ENCODE results near the gene NUDT8. TPM values are rescaled to one million over a fixed set of nuclear protein-coding genes. Genes with fewer than 3 reads are reported as not detected.

NUDT8 gene
- polyA plus RNA-seq, 1 donor (not counting 4 experiments of a cell fraction or from before 2014, with no cell fraction given): 1.1 TPM

DNA sequence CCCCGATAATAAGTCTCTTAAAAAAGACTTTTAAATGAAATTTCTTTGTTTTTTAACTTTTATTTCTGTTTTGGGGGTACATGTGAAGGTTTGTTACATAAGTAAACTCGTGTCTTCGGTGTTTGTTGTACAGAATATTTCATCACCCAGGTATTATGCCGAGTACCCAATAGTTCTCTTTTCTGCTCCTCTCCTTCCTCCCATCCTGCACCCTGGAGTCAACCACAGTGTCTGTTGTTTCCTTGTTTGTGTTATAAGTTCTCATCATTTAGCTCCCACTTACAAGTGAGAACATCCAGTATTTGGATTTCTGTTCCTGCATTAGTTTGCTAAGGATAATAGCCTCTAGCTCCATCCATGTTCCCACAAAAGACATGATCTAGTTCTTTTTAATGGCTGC, 47.7 kb downstream of the NUDT8 start:
- peaks cover 17 to 25% of the 10 kb centered on the region in 2 experiments for H3K36me3 ChIP-seq (ENCODE audit: control insufficient read depth in 2 of 2, extremely low read depth in 1 of 2, insufficient read depth in 2 of 2, low read length in 2 of 2)
- H3K9ac ChIP-seq (ENCODE audit: control insufficient read depth, extremely low read depth, insufficient read depth, low read length): no peak overlapping the region
- no peaks in the 10 kb centered on the region for H3K27me3 ChIP-seq (ENCODE audit: control insufficient read depth, extremely low read depth, insufficient read depth, low read length)
- H3K79me2 ChIP-seq (ENCODE audit: control insufficient read depth, insufficient read depth, low read length): peaks cover 24% of the 10 kb centered on the region
- H3K4me2 ChIP-seq (ENCODE audit: control insufficient read depth, extremely low read depth, insufficient read depth, low read depth, low read length): peak overlapping the region; percentile 14
- no peaks in the 10 kb centered on the region for H3K9me3 ChIP-seq (ENCODE audit: control insufficient read depth, low read depth, low read length)
- no peak for TF ChIP-seq EZH2 (IDR thresholded peaks at IDR 0.05; ENCODE audit: low read length)
- TF ChIP-seq, protein P1, sequence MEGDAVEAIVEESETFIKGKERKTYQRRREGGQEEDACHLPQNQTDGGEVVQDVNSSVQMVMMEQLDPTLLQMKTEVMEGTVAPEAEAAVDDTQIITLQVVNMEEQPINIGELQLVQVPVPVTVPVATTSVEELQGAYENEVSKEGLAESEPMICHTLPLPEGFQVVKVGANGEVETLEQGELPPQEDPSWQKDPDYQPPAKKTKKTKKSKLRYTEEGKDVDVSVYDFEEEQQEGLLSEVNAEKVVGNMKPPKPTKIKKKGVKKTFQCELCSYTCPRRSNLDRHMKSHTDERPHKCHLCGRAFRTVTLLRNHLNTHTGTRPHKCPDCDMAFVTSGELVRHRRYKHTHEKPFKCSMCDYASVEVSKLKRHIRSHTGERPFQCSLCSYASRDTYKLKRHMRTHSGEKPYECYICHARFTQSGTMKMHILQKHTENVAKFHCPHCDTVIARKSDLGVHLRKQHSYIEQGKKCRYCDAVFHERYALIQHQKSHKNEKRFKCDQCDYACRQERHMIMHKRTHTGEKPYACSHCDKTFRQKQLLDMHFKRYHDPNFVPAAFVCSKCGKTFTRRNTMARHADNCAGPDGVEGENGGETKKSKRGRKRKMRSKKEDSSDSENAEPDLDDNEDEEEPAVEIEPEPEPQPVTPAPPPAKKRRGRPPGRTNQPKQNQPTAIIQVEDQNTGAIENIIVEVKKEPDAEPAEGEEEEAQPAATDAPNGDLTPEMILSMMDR (optimal IDR thresholded peaks at IDR 0.05 in 1 of 3, IDR thresholded peaks at IDR 0.05 in 1 of 3, conservative IDR thresholded peaks at IDR 0.05 in 1 of 3; ENCODE audit: extremely low read depth in 1 of 3, insufficient read depth in 2 of 3, low read length in 3 of 3): no peak
- H4K20me1 ChIP-seq (ENCODE audit: control insufficient read depth, extremely low read depth, insufficient read depth, low read length): peaks cover 22% of the 10 kb centered on the region
- peaks cover 3% of the 10 kb centered on the region for H3K9me1 ChIP-seq (ENCODE audit: control insufficient read depth, extremely low read depth, insufficient read depth, low read length)
- DNase-seq (ENCODE audit: low read depth, low spot score) (no peak), FAIRE-seq (no peak)
- dilution Hi-C loops (cut with MboI; ENCODE audit: extremely low pct_ligation_motif_present, low sequenced_read_pairs): no loop called here
- peaks cover 35% of the 10 kb centered on the region for H3K4me1 ChIP-seq (ENCODE audit: control insufficient read depth, extremely low read depth, insufficient read depth, low read length)
- H3K4me3 ChIP-seq (ENCODE audit: control insufficient read depth in 2 of 3, extremely low read depth in 1 of 3, insufficient read depth in 2 of 3, low read depth in 1 of 3, low read length in 3 of 3): no peak overlapping the region
- H2AFZ ChIP-seq (ENCODE audit: control insufficient read depth, low read length): no peak overlapping the region
- no peak overlapping the region for H3K27ac ChIP-seq (ENCODE audit: control insufficient read depth, insufficient read depth, low read length)

DNA sequence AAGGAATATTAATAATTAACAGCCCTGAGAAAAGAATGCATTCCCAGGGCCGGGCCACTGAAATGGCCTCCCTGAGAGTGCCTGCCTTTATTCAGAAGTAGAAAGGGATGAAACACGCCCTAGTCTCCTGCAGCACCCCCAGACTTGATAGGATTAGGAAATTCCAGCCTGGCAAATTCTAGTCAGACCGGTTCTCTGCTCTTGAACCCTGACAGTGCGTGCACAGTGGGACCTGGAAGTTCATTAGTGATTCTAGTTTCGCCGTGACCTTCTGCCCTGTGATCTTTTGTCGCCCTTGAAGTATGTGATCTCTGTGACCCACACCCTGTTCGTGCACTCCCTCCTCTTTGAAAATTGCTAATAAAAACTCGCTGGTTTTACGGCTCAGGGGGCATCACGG, 48.3 kb downstream of the NUDT8 start:
- peaks cover 3% of the 10 kb centered on the region for H3K9me1 ChIP-seq (ENCODE audit: control insufficient read depth, extremely low read depth, insufficient read depth, low read length)
- peaks cover 35% of the 10 kb centered on the region for H3K4me1 ChIP-seq (ENCODE audit: control insufficient read depth, extremely low read depth, insufficient read depth, low read length)
- dilution Hi-C loops (cut with MboI; ENCODE audit: extremely low pct_ligation_motif_present, low sequenced_read_pairs): no loop called here
- DNase-seq (ENCODE audit: low read depth, low spot score) (no peak), FAIRE-seq (no peak)
- no peak overlapping the region for H3K27ac ChIP-seq (ENCODE audit: control insufficient read depth, insufficient read depth, low read length)
- no peak overlapping the region for H3K4me3 ChIP-seq (ENCODE audit: control insufficient read depth in 2 of 3, extremely low read depth in 1 of 3, insufficient read depth in 2 of 3, low read depth in 1 of 3, low read length in 3 of 3)
- H3K27me3 ChIP-seq (ENCODE audit: control insufficient read depth, extremely low read depth, insufficient read depth, low read length): no peaks in the 10 kb centered on the region
- H4K20me1 ChIP-seq (ENCODE audit: control insufficient read depth, extremely low read depth, insufficient read depth, low read length): peaks cover 17% of the 10 kb centered on the region
- H2AFZ ChIP-seq (ENCODE audit: control insufficient read depth, low read length): peak overlapping the region; percentile 43
- H3K36me3 ChIP-seq (ENCODE audit: control insufficient read depth in 2 of 2, extremely low read depth in 1 of 2, insufficient read depth in 2 of 2, low read length in 2 of 2): peaks cover 12 to 20% of the 10 kb centered on the region in 2 experiments
- H3K9me3 ChIP-seq (ENCODE audit: control insufficient read depth, low read depth, low read length): no peaks in the 10 kb centered on the region
- H3K79me2 ChIP-seq (ENCODE audit: control insufficient read depth, insufficient read depth, low read length): peaks cover 24% of the 10 kb centered on the region
- H3K4me2 ChIP-seq (ENCODE audit: control insufficient read depth, extremely low read depth, insufficient read depth, low read depth, low read length): peak overlapping the region; percentile 51
- H3K9ac ChIP-seq (ENCODE audit: control insufficient read depth, extremely low read depth, insufficient read depth, low read length): no peak overlapping the region
- TF ChIP-seq, protein P1 (optimal IDR thresholded peaks at IDR 0.05 in 1 of 3, IDR thresholded peaks at IDR 0.05 in 1 of 3, conservative IDR thresholded peaks at IDR 0.05 in 1 of 3; ENCODE audit: extremely low read depth in 1 of 3, insufficient read depth in 2 of 3, low read length in 3 of 3): no peak
- no peak for TF ChIP-seq EZH2 (IDR thresholded peaks at IDR 0.05; ENCODE audit: low read length)
